ENCODE measurements around the gene CHD2.

GRCh38 chr15:93035953-93036810, 136.1 kb downstream of the CHD2 start:
- peak in 5 of 6 experiments; percentile 30 to 64 (median 58) for TF ChIP-seq CTCF (IDR thresholded peaks at IDR 0.05)
- no peak for TF ChIP-seq POLR2A (IDR thresholded peaks at IDR 0.05)
